Measurements from ENCODE around the gene FAM81B.

The FAM81B gene

GRCh38 chr5:95393279-95393678 lies 2.1 kb downstream of the FAM81B start:
- DNase-seq (ENCODE audit: extremely low spot score) = no peak
- TF ChIP-seq PKNOX1 (IDR thresholded peaks at IDR 0.05) = no peak
- ChIA-PET CTCF (no interaction called here), POLR2A (no interaction called here)

- ChIA-PET POLR2A (no interaction called here), CTCF (no interaction called here)
- DNase-seq (ENCODE audit: extremely low spot score) = no peak
These were observed 7.8 kb downstream of the FAM81B start for GRCh38 chr5:95398989-95399388.

GRCh38 chr5:95401626-95402025 lies 10.5 kb downstream of the FAM81B start:
- ChIA-PET CTCF (no interaction called here), POLR2A (no interaction called here)
- no peak for DNase-seq (ENCODE audit: extremely low spot score)
- TF ChIP-seq PKNOX1 (IDR thresholded peaks at IDR 0.05) (no peak), ARNT (IDR thresholded peaks at IDR 0.05) (no peak), FOXA1 (IDR thresholded peaks at IDR 0.05) (no peak), SUZ12 (IDR thresholded peaks at IDR 0.05) (no peak), LEF1 (IDR thresholded peaks at IDR 0.05; ENCODE audit: borderline replicate concordance) (no peak), NFRKB (IDR thresholded peaks at IDR 0.05) (no peak), CTBP1 (IDR thresholded peaks at IDR 0.05; ENCODE audit: borderline replicate concordance) (no peak), BHLHE40 (IDR thresholded peaks at IDR 0.05; ENCODE audit: borderline replicate concordance) (no peak), ZNF384 (IDR thresholded peaks at IDR 0.05) (no peak), ELF4 (IDR thresholded peaks at IDR 0.05) (no peak)

More at GRCh38 chr5:95398989-95399388, 7.8 kb downstream of the FAM81B start:
- TF ChIP-seq NFRKB (IDR thresholded peaks at IDR 0.05) = no peak
- no peak for TF ChIP-seq PKNOX1 (IDR thresholded peaks at IDR 0.05)
- no peak for TF ChIP-seq FOXA1 (IDR thresholded peaks at IDR 0.05)
- no peak for TF ChIP-seq FOXK2 (IDR thresholded peaks at IDR 0.05)
- no peak for TF ChIP-seq L3MBTL2 (conservative IDR thresholded peaks at IDR 0.05)
- TF ChIP-seq ARNT (IDR thresholded peaks at IDR 0.05) = no peak
- TF ChIP-seq TARDBP (IDR thresholded peaks at IDR 0.05) = no peak
- no peak for TF ChIP-seq FOXM1 (IDR thresholded peaks at IDR 0.05; ENCODE audit: borderline replicate concordance)
- no peak for TF ChIP-seq SUZ12 (IDR thresholded peaks at IDR 0.05)
- TF ChIP-seq HDGF (IDR thresholded peaks at IDR 0.05; ENCODE audit: borderline replicate concordance) = no peak
- TF ChIP-seq ZNF384 (IDR thresholded peaks at IDR 0.05) = no peak
- TF ChIP-seq LEF1 (IDR thresholded peaks at IDR 0.05; ENCODE audit: borderline replicate concordance) = no peak
- TF ChIP-seq ELF4 (IDR thresholded peaks at IDR 0.05) = no peak
- no peak for TF ChIP-seq BHLHE40 (IDR thresholded peaks at IDR 0.05; ENCODE audit: borderline replicate concordance)
- TF ChIP-seq CTBP1 (IDR thresholded peaks at IDR 0.05; ENCODE audit: borderline replicate concordance) = no peak
- no peak for TF ChIP-seq SP1 (IDR thresholded peaks at IDR 0.05)

- TF ChIP-seq BHLHE40 (IDR thresholded peaks at IDR 0.05; ENCODE audit: borderline replicate concordance) (no peak), FOXA1 (IDR thresholded peaks at IDR 0.05) (no peak), FOXK2 (IDR thresholded peaks at IDR 0.05) (no peak), FOXM1 (IDR thresholded peaks at IDR 0.05; ENCODE audit: borderline replicate concordance) (no peak), ZNF384 (IDR thresholded peaks at IDR 0.05) (no peak), LEF1 (IDR thresholded peaks at IDR 0.05; ENCODE audit: borderline replicate concordance) (no peak), SP1 (IDR thresholded peaks at IDR 0.05) (no peak), NFRKB (IDR thresholded peaks at IDR 0.05) (no peak), ARNT (IDR thresholded peaks at IDR 0.05) (no peak), PKNOX1 (IDR thresholded peaks at IDR 0.05) (no peak), TARDBP (IDR thresholded peaks at IDR 0.05) (no peak), HDGF (IDR thresholded peaks at IDR 0.05; ENCODE audit: borderline replicate concordance) (no peak)
- ChIA-PET POLR2A (no interaction called here), CTCF (no interaction called here)
- peak; percentile 12 for DNase-seq (ENCODE audit: extremely low spot score)
These were observed 12.8 kb downstream of the FAM81B start for GRCh38 chr5:95403996-95404395.

- TF ChIP-seq FOXA1 (IDR thresholded peaks at IDR 0.05) (no peak), SP1 (IDR thresholded peaks at IDR 0.05) (no peak), CTBP1 (IDR thresholded peaks at IDR 0.05; ENCODE audit: borderline replicate concordance) (no peak), ZNF384 (IDR thresholded peaks at IDR 0.05) (no peak), SUZ12 (IDR thresholded peaks at IDR 0.05) (no peak), FOXK2 (IDR thresholded peaks at IDR 0.05) (no peak), FOXM1 (IDR thresholded peaks at IDR 0.05; ENCODE audit: borderline replicate concordance) (no peak), LEF1 (IDR thresholded peaks at IDR 0.05; ENCODE audit: borderline replicate concordance) (no peak), NFRKB (IDR thresholded peaks at IDR 0.05) (no peak), ELF4 (IDR thresholded peaks at IDR 0.05) (no peak), HDGF (IDR thresholded peaks at IDR 0.05; ENCODE audit: borderline replicate concordance) (no peak), PKNOX1 (IDR thresholded peaks at IDR 0.05) (no peak), ARNT (IDR thresholded peaks at IDR 0.05) (no peak), TARDBP (IDR thresholded peaks at IDR 0.05) (no peak), L3MBTL2 (conservative IDR thresholded peaks at IDR 0.05) (no peak), BHLHE40 (IDR thresholded peaks at IDR 0.05; ENCODE audit: borderline replicate concordance) (no peak)
- ChIA-PET POLR2A (no interaction called here), CTCF (no interaction called here)
- DNase-seq (ENCODE audit: extremely low spot score) = no peak
These were observed 15.4 kb downstream of the FAM81B start for GRCh38 chr5:95406426-95407090.
